Pulmonary artery endothelial cell (primary cell): ENCODE data around the gene TCERG1L. TPM values are rescaled to one million over a fixed set of nuclear protein-coding genes. Genes with fewer than 3 reads are reported as not detected.

Experiments
- DNase-seq: peaks from one replicate; pipeline ENCODE4 v3.0.0-alpha.2; 2011; ENCODE audit warnings: low read depth, low spot score
- total RNA-seq: library from RNA; depleted of rRNA; stranded (reverse); fragments of >200 nt; gene quantifications from 2 replicates; pipeline ENCODE4 v1.2.3, GENCODE V29; 2014

Gene TCERG1L
- total RNA-seq, 1 donor from 2014 or later, result not detected

DNA sequence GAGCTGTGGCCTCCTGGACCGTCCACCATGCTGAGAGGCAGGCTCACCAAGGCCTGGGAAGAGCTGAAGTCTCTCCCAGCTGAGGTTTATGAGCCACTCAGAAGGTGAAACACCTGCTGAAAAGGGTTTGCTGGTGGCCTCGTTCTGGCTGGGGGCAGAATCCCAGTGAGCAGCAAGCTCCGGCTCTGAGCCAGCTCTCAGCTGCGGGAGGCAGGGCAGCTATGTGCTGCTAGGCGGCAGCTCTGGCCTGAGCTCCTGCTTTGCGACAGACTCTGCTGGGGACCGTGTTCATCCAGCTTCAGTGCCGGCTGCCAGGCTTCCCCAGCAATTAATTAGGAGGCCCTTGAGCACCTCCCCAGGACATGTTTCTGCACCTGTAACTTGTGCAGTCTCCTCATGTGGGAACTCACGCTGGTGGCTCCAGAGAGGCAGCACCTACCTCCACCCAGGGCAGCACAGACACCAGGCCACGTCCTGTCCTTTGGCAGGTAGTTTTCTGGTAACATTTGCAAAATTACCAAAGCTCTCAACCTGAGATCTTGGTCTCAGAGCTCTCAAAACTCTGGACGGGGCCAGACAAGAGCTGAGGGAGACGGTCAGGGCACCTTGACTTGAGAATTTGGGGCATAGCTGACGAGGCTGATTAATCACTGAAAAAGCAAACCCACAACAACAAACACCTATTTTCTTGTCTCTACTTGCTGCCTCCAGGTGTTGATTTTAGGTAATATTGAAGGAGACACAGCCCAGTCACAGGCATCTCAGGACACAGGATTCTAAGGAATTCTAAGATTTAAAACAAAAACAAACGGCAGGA, 185.0 kb downstream of the TCERG1L start:
- DNase-seq, result no peak

DNA sequence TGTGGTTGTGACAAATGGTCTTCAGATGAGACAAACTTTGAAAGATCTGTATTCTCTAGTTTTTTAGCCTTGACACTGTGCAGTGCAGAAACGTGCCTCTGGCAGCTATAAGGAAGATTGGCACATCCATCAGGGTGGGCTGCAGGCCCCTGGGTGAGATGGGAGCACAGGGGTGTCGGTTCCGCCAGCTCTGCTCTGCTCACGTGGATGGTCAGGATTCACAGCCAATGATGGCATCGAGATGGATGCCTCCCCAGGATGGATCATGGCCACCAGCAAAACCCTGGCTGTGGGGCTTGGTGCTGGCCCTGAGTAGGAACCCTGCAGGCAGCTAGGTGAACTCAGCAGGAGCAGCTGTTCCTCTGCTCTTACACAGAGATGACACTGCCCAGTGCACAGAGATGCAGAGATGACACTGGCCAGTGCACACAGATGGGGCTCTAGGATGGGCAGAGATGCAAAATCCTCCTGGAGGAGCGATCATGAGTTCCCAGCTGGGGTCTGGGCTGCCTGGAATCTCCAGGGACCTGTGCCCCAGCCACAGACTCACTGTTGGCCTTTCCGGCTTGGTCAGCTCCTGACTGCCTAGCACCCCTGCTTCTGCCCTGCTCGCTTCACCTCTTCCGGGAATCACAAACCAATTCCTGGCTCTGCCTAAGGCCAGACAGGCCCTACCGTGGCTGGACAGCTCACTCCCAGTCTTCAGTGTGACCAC, 185.9 kb downstream of the TCERG1L start:
- no peak for DNase-seq

DNA sequence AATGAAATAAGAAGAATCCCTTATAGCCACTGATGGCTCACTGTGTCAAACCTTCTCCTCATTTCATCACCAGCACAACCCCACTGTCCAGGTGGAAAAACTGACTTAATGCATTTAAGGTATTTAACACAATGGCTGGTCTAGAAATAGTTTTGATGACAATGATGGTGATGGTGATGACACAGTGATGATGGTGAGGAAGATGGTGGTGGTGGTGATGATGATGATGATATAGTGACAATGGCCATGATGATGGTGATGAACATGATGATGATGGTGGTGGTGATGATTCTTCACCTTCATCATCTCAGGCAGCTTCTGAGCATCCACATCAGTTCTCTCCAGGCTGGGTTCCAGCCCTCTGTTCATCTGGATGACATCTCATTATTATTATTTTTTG, 186.6 kb downstream of the TCERG1L start:
- no peak for DNase-seq

DNA sequence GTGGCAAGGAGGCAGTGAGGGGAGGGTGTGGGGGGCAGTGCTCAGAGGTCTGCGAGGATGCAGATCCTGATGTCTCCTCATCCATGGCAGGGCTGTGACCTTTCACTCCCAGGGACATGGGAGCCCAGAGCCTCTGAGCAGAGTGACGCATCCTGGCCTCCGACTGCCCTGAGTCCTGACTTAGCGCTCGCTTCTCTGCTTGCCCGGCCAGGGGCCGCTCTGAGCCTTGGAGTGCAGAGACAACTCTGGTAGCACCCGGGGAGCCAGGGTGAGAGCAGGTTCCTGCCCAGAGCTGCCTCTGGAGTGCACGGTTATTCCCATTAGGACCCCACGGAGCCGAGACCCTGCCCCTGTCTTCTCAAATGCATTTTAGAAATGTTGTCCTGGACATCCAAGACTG, 188.0 kb downstream of the TCERG1L start:
- no peak for DNase-seq

DNA sequence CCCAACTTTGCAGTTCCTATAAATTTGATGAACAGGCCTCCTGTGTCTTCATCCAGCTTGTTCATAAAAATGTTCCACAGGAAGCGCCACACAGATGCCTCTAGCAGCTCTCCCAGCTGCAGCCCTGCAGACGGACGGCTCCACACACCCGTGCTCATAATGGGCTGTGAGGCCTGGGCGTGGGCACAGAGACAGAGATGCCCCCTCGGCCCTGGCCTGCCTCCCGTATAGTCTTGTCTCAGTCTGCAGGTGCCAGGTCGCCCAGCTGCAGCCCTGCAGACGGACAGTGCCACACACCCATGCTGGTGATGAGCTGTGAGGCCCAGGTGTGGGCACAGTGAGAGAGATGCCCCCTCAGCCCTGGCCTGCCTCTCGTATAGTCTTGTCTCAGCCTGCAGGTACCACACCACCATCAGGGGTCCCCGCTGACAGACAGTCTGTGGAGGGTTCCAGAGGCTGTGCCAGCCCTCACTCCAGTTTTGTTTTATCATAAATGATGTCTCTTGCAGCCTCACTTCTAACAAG, 189.9 kb downstream of the TCERG1L start:
- no peak for DNase-seq

DNA sequence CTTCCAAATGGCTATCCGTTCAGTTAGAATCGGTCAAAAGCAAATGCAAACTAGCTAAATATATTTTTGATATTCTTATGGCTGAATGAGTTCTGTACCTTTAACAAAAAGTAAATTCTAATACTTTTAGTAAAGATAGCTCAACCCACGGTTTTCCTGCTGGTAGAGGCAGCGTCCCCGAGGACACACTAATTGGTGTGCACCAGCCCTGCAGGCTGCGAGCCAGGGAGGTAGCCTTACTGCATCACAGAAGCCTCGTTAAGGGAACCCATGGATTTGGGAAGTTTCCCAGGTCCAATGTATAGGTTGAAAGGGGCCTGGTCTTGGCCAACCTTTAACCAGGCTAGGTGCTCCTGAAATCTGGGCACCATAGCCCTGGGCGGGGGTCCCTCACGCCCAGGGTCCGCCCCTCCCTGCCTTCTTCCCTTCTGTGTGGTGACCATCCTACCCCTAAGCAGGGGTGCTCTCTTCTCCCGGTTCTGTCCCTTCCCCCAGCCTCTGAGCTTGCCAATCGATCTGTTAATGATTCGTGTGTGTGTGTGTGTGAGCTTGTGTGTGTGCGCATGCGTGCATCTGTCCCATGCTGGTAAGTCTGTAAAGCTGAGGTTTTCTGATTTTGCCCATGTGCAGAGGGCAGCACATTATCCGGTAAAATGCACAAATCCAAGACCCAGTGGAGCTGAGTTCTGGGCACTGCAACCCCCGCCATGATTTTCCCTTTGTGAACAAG, 191.7 kb downstream of the TCERG1L start:
- DNase-seq, result no peak

DNA sequence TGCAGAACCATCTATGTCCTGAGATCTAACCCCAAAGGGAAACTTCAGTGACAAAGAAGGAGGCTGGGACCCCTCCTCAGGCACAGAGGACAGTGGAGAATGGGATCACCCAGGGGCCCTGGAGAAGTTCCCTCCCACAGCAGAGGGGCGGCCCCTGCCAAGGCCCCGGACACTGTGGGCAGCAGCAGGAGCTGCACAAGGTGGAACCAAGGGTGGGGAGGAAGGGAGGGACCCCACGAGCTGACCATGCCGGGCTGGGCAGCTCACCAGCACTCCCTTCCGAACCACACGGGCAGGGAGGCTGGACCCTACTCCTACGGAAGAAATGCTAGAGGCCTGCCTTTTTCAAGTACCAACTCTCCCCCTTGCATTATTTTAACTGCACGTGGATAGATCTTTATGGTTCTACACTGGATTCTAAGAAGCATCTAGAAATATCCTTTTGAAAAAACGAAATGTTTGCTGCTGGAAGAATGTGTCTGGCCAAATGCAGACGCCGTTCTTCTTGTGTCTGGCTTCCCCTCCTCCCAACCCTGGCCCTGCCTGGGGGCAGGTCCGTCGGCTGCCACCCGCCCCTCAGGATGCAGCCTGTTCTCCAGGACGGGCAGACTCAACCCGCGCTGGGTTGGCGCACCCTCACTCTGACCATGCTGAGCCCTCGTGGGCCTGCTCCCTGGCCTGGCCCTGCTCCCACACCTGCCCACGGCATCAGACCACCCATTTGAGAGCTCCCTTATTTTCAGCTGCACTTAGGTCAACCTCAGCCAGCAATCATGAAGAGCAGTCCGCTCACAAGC, 193.9 kb downstream of the TCERG1L start:
- DNase-seq, result no peak

DNA sequence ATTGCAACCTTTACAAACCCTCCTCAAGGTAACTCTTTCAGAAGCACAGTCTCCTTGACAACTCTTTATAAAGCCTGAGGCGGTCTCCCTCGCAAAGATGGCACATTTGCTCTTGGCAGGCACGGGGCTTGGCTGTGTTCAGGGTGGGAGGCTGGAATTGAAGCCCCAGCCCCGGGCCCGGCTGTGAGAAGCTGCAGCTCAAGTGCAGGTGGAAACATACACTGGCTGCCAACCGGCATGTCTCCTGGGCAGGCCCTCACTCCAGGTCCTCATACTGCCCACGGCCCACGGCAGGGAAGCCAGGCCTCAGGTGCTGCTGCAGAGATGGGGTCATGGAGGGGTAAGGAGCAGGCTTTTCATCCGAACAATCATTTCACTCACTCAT, 194.5 kb downstream of the TCERG1L start:
- DNase-seq, result no peak

DNA sequence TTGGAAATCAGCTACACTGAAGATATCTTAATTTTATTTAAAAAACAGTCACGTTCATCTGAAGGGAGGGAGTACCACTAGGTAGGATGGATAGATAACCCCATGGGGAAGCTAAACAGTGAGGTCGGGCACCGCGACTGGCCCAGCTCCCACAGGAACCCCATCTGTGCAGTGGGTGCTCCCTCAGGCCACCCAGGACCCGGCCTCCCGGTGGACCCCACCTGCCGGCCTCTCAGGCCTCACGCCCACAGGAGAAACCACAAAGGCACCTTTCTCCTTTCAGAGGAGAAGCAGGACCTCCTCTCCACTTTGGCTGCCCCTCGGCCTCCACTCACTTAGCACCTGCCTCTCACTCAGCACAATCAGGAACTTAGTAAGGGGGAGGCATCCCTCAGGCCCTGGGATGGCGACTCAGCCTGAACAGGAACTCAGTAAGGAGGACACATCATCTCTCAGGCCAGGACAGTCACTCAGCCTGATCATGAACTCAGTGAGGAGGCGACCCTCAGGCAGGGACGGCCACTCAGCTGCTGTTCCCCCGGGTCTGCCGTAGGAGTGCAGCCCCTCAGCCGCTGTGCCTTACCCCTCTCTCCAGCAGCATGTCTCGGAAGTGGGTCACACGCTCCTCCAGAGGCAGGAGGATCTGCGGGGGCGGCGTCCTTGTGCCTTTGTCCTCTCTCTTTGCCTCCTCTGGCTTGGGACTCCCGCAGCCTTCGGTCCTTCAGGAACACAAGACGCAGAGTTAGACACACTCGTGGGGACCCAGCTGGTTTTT, 195.1 kb downstream of the TCERG1L start:
- DNase-seq, result no peak

DNA sequence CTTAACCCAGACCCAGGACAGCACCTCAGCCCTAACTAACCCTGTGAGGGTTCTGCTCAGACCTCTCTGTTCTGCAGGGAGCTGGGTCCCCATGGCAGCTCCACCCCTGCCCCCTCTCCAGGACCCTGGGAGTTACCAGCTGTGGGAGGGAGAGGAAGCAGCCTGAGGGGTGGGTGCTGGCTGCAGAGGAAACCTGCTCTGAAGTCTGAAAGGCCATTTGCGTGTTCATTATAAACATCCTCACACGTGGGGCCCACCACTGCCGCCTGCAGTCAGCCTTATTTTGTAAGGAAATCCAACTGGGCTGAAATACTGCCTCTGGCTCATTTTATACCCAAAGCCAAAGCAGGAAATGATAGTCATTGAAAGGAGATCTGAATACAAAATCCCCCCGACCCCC, 195.7 kb downstream of the TCERG1L start:
- DNase-seq, result no peak

DNA sequence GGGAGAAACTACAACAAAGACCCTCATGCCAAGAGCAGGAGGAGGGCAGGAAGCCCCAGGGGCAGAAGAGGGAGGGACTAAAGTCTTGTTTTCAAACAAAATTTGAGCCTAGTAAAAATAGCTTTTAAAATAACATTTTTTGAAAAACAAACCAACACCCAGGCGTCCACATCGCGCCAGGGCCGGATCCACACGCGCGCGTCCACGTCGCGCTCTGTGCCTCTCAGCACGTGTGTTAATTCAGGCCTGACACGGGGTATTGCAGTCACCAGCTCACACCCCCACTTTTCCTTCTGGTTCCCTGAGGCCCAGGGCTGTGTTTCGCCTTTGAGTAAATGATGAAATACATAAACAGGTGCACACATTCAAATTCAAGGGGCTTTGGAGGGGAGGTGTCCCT, 196.2 kb downstream of the TCERG1L start:
- DNase-seq, result no peak

DNA sequence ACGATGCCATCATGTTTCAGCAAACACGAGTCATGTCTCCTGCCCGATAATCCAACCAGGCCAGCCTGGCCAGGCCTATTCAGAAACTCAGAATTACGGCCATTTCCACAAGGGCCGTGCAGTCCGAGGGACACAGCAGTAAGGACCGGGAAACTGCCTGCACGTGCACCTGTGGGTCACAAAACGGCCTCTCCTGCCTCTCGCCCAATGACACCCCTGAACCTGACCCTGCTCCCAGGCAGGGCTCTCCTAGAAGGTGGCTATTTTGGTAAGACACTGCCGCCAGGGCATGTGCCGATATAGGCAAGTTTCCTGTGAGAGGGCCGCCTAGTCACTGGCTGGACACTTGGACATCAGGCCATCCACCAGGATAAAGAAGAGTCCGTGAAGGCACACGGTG, 196.7 kb downstream of the TCERG1L start:
- no peak for DNase-seq

DNA sequence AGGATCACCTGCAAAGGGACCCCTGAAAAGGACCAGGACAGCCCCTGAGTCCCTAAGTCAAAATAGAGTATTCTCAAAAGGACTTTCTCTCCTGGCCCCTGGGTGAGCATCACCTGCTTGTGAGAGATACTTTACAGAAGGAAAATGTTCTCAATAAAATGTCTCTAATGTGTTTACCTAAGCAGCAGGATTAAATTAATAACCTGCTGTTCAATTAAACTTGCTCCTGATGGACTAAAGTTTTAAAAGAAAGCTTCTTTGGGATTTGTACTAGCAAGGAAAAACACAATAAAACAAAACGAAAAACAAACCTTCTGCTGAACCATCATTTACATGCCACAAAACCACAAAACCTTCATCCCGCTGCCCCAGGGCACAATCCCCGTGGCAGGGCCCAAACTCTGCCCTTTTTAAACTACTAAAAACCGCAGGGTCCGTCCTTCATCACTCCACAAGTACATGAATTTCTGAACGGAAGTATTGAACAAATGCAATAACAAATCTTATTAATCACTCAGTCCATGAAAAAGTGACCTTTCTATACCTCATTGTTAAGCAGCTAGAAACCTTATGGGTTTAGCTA, 197.7 kb downstream of the TCERG1L start:
- DNase-seq, result no peak

DNA sequence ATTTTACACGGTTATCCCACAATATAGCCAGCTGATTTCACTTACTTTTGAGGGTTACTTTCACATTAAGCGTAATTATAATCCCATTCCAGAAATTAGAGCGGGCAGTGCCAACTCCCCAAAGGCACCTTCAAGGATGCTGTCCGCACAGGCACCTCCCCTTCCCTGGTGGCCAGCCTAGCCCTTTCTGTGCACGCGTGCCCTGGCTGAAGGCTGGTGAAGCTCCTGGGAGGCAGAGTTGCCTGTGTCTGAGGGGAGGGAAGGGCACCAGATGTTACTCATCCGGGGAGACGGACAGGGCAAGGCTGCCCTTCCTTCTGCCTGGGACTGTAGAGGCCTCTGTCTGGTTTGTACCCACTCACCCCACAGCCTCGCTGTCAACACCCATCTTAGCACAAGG, 198.4 kb downstream of the TCERG1L start:
- no peak for DNase-seq

DNA sequence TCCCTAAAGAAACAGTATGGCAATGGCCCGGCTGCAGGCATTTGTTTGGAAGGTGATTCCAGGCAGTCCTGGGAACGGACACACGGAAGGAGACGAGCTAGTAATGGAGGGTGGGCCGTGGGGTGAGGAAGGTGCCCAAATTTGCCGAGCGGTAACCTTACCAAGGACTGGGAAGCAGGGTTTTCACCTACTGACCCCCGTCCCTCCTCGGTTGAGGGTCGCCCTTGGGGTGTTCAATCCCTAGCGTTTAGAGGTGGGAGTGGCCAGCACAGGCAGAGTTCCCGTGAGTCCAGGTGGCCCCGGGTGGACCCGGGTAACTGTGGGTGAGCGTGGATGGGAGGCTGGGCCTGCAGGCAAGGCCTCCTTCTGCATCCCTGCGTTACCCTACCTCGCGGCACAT, 198.8 kb downstream of the TCERG1L start:
- DNase-seq, result no peak

DNA sequence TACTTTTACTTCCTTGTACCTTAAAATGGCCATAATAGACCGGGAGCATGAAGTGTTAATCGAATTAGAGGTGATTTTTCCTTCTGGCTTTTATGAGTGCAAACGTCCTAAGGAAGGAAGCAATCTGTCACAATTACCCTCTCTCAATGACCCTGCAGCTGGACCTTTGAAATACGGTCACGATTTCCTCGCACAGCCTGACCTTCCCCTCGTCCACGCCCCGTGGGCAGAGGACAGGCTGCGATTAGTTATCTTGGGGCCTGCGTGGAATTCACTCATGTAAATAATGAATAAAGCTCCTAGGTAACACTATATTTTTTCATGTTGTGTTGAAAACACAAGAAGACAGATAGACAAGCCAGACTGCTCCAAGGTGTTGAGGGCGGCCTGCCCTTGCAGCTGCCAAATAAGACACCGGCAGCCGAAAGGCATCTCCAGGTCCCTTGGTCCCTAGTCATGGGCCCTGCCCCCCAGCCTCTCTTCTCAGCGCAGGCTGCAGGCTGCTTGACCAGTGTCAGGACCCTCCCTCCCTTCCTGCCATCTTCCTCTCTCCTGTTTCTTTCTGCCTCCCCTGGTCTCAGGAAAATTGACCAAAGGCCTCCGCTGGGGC, 199.9 kb downstream of the TCERG1L start:
- DNase-seq, result no peak

DNA sequence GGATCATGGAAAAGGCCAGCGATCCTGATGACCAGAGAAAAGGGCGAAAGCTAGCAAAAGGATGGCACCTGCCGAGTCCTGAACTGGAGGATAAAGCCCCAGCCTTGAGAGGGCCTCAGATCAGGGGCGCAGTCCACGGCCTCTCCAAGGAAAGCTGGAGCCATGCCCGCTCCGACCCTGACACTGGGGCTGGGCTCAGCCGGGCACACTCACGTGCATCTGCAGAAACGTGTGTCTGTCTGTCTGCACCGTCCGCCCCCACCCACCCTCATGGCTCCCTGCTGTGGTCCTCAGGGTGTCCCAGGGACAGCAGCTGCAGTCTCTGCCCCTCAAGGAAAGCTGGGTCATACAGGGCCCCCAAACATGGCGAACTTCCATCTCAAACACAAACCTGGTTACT, 200.5 kb downstream of the TCERG1L start:
- DNase-seq, result no peak

DNA sequence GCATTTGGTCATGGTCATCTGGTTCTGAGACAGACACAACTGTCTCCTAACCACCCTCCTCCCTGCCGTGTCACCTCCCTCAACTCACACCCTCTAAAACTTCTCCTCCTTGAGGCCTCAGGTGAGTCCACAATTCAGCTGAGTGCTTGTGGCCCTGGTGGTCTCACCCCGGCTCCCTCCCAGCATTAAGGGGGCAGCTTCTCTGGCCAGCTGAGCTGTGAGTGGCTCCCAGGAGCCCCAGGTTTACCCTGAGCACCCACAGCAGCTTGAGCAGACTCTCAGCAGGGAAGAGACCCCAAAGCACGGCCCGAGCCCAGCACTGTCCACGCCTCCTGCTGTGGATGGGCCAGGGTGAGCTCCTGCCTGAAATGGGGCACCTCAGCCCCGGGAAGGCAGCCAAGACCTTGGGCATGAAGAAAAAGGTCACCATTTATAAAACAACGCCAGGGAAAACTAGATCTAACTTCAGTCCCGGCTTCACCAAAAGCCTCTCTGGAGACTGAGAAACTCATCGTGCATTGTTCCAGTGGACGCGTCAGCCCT, 201.2 kb downstream of the TCERG1L start:
- no peak for DNase-seq

DNA sequence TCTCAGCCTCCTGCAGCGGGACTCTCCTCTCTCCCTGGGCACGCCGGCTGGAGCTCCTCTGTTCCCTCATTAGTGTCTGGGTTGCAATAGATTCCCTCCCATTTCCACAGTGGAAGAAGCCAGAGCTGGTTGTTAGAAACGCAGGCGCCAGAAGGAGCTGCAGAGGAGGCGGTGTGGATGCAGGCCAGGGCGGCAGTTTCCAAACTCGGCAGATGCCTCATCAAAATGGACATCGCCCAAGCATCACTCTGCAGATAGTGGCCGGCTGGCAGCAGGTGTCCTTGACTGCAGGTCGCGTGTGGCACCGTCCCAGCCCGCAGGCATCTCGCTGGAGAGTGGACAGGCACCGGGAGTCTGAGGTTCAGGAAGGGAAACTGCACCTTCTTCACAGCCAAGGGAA, 201.8 kb downstream of the TCERG1L start:
- no peak for DNase-seq
